GM21786 (cell line): ENCODE results near the gene NES.

Source experiments
- ATAC-seq: cut with Tn5 transposase; IDR thresholded peaks from one replicate; pipeline ENCODE4 v1.9.1; 2021; ENCODE audit not compliant: unreplicated experiment

NES gene

DNA sequence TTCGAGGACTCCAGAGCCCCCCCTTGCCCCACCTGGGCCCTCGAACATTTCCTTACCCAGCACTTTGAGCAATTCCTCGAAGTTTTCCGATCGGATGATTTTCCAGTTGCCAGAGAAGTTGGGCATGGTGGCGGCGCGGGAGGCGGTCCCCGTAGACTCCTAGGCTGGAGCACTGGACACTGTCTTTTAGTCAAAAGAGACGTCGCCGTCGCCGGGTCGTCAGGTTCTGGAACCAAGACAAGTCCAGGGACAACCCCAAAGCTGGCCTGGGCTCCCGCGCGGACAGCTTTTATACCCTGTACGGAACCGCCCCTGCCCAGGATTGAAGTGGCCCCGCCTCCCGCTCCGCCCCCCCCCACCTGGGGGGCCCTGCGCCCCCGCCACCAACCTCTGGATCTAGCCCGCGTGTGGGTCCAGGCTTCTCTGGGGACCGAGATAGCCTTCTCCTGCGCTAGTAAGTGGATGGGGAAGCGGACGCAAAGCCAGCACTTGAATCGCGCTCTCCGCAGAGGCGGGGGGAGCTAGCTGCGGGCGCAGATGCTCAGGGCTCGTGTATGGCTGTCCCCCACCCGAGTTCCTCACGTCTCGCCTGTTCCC is 28.2 kb upstream of the NES start, which contains the start of gene CRABP2:
TSS of gene CRABP2 (minus strand) at position 263 of the 597 bp plus-strand sequence. CDS start at position 126, 137 bp downstream.
- no peak for ATAC-seq

DNA sequence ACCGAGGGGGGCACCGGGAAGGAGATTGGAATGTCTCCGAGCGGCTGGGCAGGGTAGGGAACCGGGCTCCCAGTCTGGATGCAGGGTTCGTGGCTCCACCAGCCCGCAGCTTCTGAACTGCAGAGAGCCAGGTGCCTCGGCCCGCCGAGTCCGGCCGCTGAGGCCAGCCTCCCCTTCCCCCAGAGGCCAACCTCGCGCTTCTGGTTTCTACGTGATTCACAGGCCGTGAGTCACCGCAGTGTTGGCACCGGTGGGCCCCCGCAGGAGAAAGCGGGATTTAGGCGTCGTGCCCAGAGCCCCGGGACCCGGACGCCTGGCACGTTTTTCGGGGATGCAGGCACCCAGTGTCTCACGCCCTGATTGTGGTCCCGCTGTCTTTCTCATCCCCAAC is 27.7 kb upstream of the NES start:
- ATAC-seq = no peak

DNA sequence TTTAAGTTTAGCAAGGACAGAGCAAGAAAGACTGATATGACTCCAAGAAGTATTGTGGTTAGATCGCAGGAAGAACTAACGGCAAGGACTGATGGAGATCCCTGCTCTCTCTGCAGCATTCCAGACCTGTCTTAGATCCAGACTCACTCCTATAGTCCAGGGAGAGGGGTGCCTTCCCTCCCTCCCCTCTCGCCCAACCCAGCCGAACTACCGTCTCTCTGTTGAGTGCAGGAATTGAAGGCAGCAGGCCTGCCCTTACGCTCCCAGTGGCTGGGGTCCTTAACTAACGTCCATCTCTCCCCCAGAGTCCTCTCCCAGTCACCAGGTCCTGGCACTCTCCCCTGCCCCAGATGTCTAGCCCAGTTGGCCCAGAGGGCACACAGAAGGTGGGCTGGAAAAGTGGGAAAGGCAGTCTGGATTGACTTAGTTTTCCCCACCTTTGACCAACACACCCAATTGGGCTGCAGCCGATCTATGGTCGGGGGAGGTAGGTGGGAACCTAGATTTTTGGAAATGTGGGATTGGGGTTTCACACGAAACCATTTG is 27.0 kb upstream of the NES start:
- no peak for ATAC-seq

DNA sequence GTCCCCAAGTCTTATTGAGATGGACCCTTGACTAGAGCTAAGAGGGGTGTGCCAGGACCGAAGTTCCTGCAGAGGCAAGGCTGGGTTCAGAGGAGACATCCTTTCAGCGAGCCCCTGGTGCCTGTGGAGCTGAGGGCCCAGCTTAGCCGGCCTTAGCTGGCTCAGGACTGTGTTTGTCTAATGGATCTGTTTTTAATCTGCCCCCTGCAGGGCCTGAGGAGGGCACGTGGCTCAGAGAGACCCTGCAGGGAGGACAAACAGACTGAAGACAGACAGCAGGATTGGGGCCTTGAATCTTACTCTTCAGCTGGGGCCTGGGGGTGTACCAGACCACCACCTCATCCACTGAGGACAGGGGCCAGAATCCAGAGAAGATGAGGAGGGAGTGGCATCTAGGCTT is 26.5 kb upstream of the NES start:
- no peak for ATAC-seq

DNA sequence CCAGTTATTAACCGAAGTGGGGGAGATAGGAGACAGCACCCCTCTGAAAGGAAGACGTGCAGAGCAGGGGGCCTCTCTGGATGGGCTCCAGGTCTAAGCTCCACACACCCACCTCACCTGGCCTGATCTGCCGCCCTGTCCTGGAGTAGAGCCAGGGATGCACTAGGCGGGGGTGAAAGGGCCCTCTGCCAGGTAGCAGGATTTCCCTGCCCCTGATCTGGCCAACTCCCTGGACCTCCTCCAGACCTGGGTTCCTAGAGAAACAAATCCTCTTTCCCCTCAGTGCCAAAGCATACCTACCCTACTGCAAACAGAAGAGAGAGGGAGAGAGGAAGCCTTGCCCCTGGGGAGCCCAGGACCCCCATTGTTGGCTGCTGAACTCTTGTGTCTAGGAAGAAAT is 26.1 kb upstream of the NES start:
- no peak for ATAC-seq

- ATAC-seq = no peak
Measured at GRCh38 chr1:156700736-156701531, 23.7 kb upstream of the NES start.

- no peak for ATAC-seq
Measured at GRCh38 chr1:156698995-156699394, 21.8 kb upstream of the NES start.

DNA sequence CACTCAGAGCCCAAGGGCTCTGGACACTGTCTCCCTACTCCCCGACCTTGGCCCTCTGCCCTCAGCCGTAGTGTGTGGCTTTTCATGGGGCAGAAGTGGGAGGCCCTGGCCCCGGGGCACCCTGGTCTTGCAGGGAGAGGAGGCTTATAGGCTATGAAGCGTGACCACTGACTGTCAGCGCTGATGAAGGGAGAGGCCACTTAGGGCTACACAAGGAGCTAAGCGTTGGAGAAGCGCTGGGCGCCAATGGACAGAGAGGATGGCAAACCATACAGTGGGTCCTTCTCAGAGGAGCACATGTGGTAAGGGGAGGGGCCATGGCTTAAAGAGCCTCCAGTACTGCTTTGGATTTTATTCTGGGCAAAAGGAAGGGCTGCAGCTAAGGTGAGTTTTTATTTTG is 20.3 kb upstream of the NES start:
- ATAC-seq = no peak

DNA sequence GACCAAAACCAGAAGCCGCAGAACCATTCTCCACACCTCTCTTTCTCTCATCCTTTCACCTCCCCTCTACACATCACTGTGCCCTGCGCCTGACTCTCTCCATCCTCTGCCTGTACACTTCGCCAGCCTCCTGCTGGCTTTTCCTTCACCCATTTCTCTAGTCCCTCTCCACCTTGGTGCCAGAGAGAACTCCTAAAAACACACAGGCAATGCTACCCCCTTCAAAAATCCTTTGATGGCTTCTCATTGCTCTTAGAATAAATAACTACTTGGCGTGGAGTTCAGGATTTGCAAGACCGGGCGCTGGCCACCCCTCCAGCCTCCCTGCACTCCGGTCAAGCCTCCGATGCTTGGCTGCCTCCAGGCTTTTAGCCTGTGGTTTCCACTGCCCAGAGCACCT is 19.5 kb upstream of the NES start:
- no peak for ATAC-seq

DNA sequence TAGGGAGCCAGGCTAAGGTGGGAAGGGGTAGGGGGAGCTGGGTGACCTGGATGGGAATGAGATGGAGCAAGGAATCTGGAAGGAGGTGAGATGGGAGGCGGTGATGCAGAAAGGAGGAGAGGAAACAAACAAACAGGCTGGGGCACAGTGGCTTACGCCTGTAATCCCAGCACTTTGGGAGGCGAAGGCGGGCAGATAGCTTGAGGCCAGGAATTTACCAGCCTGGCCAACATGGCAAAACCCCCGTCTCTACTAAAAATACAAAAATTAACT is 17.4 kb upstream of the NES start:
- no peak for ATAC-seq

GRCh38 chr1:156693848-156694689 is 16.9 kb upstream of the NES start:
- no peak for ATAC-seq

DNA sequence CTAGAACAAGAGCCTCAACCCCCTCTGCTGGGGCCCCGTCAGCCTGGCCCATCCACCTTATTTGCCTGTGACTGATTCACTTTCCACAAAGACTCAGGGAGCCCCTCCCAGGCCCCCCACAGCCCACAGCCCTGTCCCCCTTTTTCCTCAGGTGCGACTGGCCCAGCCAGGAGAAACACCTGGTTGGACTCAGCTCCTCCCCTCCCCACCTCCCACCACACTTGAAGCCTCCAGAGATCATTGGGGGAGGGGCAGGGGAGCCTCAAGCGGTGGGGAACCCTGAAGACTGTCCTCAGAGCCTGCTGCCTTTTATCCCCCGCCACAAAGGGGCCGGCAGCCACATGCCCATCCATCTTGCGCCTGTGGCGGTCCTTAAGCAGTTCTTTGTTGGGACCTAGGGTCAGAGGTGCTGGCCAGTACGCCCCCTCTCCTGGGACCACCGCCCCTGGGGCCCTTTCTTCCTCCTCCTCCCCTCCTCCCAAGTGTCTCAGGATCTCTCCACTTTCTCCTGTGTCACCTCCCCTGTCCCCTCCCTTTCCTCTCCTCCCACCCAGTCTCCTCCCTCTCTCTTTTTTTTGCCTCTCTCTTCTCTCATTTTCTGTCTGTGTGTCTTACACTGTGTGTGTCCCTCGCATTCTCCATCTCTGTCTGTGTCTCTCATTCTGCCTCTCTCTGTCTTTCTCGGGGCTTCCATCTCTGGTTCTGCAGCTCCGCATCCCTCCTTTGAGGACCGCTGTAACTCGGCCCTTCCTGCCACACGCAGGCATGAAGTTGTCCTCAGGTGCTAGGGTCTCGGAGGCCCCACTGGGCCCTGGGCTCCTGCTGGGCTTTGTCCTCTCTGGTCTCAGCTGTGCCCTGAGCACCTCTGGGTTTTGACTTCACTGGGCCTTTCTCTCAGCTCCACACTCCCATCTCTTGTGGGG is 16.0 kb upstream of the NES start:
- no peak for ATAC-seq

GRCh38 chr1:156692441-156692924 is 15.3 kb upstream of the NES start:
- no peak for ATAC-seq

GRCh38 chr1:156691665-156692440 is 14.6 kb upstream of the NES start:
- no peak for ATAC-seq

- ATAC-seq = no peak
Measured at GRCh38 chr1:156691191-156691590, 14.0 kb upstream of the NES start.

- ATAC-seq = no peak
Measured at GRCh38 chr1:156690675-156691036, 13.4 kb upstream of the NES start.

- ATAC-seq = no peak
Measured at GRCh38 chr1:156689953-156690674, 12.9 kb upstream of the NES start.

DNA sequence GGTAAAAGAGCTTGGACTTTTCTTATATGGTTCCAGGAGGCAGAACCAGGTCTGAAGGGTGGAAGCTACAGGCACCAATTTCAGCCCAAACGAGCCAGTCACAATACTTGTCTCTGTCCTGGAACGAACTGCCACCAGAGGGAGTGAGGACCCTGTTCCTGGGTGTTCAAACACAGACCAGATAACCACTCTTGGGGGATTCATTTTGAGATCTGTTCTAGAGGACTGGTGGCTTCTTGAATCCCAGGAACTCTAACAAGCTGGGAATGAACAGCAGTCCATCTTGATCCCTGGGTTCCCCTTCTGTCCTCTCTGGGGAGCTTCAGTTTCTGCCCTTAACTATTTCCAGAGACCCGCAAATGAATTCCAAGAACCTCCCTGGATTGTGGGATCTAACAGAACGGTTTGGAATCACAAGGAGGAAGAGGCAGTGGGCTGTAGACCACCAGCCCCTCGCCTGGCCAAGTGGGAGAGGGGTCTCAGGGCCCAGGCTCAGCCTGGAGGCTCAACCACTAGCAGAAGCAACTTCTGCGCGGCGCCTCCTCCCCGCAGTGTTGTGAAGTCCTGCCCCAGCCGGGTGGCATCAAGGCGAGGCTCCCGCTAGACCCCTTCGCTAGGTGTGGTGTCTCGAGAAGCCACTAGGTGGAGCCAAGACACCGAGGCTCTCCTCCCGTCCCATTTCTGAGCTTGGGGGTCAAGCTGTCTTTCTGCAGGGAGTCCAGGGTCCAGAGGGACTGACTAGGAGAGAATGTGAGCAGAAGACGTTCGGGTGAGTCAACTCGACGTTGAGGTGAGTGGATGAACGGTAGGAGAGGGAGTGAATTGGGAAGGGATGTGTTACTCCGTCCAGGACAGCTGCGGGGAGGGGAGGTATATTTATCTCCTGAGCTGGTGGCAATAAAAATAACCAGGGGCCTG is 12.1 kb upstream of the NES start:
- peak; percentile 56 for ATAC-seq
